Colonic mucosa (tissue), 4 donors: ENCODE results near the gene OS9. TPM values are rescaled to one million over a fixed set of nuclear protein-coding genes. Genes with fewer than 3 reads are reported as not detected.

Experiments used
- DNase-seq: peaks from one replicate; pipeline ENCODE4 v3.0.0-alpha.2; 2020
- H3K27ac ChIP-seq: fragments of 200-600 bp; one replicate; pipeline ENCODE4 v1.8.0; 2021
- H3K27me3 ChIP-seq: fragments of 200-600 bp; one replicate; pipeline ENCODE4 v1.8.0; 2021
- H3K36me3 ChIP-seq: fragments of 200-600 bp; one replicate; pipeline ENCODE4 v1.8.0; 2021
- H3K4me1 ChIP-seq: fragments of 200-600 bp; one replicate; pipeline ENCODE4 v1.8.0; 2021; ENCODE audit warnings: mild to moderate bottlenecking
- H3K4me3 ChIP-seq: fragments of 200-600 bp; one replicate; pipeline ENCODE4 v1.8.0; 2021
- H3K9ac ChIP-seq, 2 donors: one replicate each; pipeline ENCODE4 v1.7.0; 2013; ENCODE audit warnings: control low read depth in 2 of 2, low read depth in 2 of 2, low read length in 2 of 2
- H3K9me3 ChIP-seq: fragments of 200-600 bp; one replicate; pipeline ENCODE4 v1.8.0; 2021
- CTCF ChIP-seq: fragments of 200-600 bp; IDR thresholded peaks from one replicate; pipeline ENCODE4 v1.8.0; 2022; ENCODE audit warnings: antibody characterized with exemption, mild to moderate bottlenecking
- intact Hi-C: fragments of 100-400 bp; cut with DNase I; formaldehyde crosslinking; loops from one replicate; pipeline ENCODE4 v1.14.1; 2022
- total RNA-seq, 2 donors: library from RNA; stranded (reverse); fragmentation: NEBNext Ultra II Directional in 1 of 2; extraction: Animal tissue kit (Norgen Biotek cat#: 25700) in 1 of 2; gene quantifications; one replicate each; pipeline ENCODE4 v1.2.1, GENCODE V29; 2021
- donor health status: healthy.
- donor health status: DM: no; HTN: no; CAD: no.
- donor health status: DM: no; HTN: no; CAD: no.

Gene OS9
- total RNA-seq, 2 donors from 2014 or later, result 219 to 284 TPM

- intact Hi-C loops, result no loop called here
- H3K9me3 ChIP-seq, result no peaks in the 10 kb centered on the region
- no peaks in the 10 kb centered on the region for H3K27me3 ChIP-seq
- no peak overlapping the region for H3K27ac ChIP-seq
- no peak for TF ChIP-seq CTCF
- DNase-seq, result no peak
- H3K9ac ChIP-seq, result peak overlapping the region in 1 of 2 donors; percentile 91
- H3K36me3 ChIP-seq, result peaks cover 6% of the 10 kb centered on the region
- no peaks in the 10 kb centered on the region for H3K4me1 ChIP-seq
- H3K4me3 ChIP-seq, result peak overlapping the region; percentile 63
These were observed 52.1 kb downstream of the OS9 start for GRCh38 chr12:57746025-57746424.

- DNase-seq, result no peak
- no peak overlapping the region for H3K9ac ChIP-seq
- H3K4me3 ChIP-seq, result no peak overlapping the region
- no peak for TF ChIP-seq CTCF
- intact Hi-C loops, result no loop called here
- peaks cover 6% of the 10 kb centered on the region for H3K36me3 ChIP-seq
- H3K9me3 ChIP-seq, result no peaks in the 10 kb centered on the region
- no peaks in the 10 kb centered on the region for H3K27me3 ChIP-seq
- no peak overlapping the region for H3K27ac ChIP-seq
- H3K4me1 ChIP-seq, result no peaks in the 10 kb centered on the region
These were observed 55.1 kb downstream of the OS9 start for GRCh38 chr12:57749061-57749460.

GRCh38 chr12:57750561-57751431, 56.9 kb downstream of the OS9 start:
- peak overlapping the region; percentile 73 for H3K4me3 ChIP-seq
- H3K9me3 ChIP-seq, result no peaks in the 10 kb centered on the region
- H3K9ac ChIP-seq, result peak overlapping the region in 1 of 2 donors; percentile 84
- H3K27ac ChIP-seq, result no peak overlapping the region
- no peak for TF ChIP-seq CTCF
- H3K36me3 ChIP-seq, result peaks cover 6% of the 10 kb centered on the region
- no peaks in the 10 kb centered on the region for H3K4me1 ChIP-seq
- no peak for DNase-seq
- no peaks in the 10 kb centered on the region for H3K27me3 ChIP-seq
- intact Hi-C loops, result no loop called here

- no peak for DNase-seq
- H3K36me3 ChIP-seq, result peaks cover 6% of the 10 kb centered on the region
- peak overlapping the region; percentile 64 for H3K27ac ChIP-seq
- peak overlapping the region; percentile 73 for H3K4me3 ChIP-seq
- no peaks in the 10 kb centered on the region for H3K9me3 ChIP-seq
- intact Hi-C loops, result no loop called here
- no peaks in the 10 kb centered on the region for H3K4me1 ChIP-seq
- peak overlapping the region; percentile 74 to 84 for H3K9ac ChIP-seq
- TF ChIP-seq CTCF, result no peak
- H3K27me3 ChIP-seq, result no peaks in the 10 kb centered on the region
These were observed 57.5 kb downstream of the OS9 start for GRCh38 chr12:57751432-57751787.

GRCh38 chr12:57751788-57752667, 58.1 kb downstream of the OS9 start, which contains the start of gene CDK4:
Gene CDK4, minus strand, starts transcription at chr12:57752310. Its CDS starts 593 bp downstream, at chr12:57751717.
- H3K9me3 ChIP-seq, result no peaks in the 10 kb centered on the region
- peak within 1 kb of the TSS; percentile 64 for H3K27ac ChIP-seq
- TF ChIP-seq CTCF, result no peak
- no peaks in the 10 kb centered on the region for H3K27me3 ChIP-seq
- no peaks in the 10 kb centered on the region for H3K4me1 ChIP-seq
- peak within 1 kb of the TSS; percentile 74 to 84 for H3K9ac ChIP-seq
- peak; percentile 98 for DNase-seq
- H3K36me3 ChIP-seq, result peaks cover 6% of the 10 kb centered on the region
- intact Hi-C loops, result no loop called here
- H3K4me3 ChIP-seq, result peak within 1 kb of the TSS; percentile 73
